Middle frontal gyrus (tissue), 1 donor: ENCODE measurements around the gene TAF4.
"Not testable (repeated sequence)": the region's sequence is repeated elsewhere in the genome, so short reads cannot be mapped to it uniquely, and the experiment has no call there.

ENCODE experiments used
- DNase-seq: peaks from one replicate; pipeline ENCODE4 v3.0.0-alpha.2; 2015; ENCODE audit warnings: low spot score; ENCODE audit errors: extremely low spot score

Gene TAF4

DNA sequence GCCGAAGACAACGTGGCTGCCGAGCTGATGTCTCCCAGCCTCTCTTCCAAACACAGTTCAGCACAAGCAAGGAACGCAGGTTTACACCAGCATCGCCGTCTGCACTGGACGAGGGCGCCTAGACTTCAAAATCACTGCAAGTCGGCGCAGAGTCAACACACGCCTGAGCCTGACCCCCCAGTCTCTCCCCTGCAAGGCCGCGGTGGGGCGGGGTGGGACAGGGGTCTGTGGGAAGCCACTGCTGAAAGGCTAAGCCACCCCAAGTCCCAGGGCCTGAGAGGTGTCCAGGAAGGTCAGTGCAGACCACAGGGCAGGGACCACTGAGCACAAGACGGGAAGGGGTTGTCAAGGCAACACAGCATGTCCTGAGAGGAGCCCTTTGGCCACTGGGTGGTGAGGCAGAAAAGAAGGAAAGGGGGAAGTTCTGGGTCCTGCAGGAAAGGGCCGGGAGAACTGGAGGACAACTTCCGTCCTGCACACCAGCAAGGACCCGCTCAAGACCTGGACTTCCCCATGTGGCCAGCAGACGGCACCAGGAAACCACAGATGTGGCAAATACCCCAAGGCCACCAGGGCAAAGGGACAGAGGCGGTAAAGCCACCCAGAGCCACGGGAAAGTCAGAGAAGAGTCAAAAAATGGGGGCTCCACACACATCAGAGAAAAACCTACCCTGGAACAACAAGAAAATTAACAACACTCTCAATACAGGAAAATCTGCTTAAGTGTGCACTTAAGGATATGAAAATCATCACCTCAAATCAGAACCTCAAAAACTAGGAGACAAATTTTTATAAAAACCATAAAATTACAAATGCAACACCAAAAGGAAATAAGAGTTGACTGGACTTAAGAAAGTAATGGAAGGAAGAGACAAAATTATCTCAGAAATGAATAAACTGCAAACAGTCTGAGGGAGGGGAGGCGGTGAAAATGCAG is 84.8 kb downstream of the TAF4 start:
- DNase-seq: no peak

DNA sequence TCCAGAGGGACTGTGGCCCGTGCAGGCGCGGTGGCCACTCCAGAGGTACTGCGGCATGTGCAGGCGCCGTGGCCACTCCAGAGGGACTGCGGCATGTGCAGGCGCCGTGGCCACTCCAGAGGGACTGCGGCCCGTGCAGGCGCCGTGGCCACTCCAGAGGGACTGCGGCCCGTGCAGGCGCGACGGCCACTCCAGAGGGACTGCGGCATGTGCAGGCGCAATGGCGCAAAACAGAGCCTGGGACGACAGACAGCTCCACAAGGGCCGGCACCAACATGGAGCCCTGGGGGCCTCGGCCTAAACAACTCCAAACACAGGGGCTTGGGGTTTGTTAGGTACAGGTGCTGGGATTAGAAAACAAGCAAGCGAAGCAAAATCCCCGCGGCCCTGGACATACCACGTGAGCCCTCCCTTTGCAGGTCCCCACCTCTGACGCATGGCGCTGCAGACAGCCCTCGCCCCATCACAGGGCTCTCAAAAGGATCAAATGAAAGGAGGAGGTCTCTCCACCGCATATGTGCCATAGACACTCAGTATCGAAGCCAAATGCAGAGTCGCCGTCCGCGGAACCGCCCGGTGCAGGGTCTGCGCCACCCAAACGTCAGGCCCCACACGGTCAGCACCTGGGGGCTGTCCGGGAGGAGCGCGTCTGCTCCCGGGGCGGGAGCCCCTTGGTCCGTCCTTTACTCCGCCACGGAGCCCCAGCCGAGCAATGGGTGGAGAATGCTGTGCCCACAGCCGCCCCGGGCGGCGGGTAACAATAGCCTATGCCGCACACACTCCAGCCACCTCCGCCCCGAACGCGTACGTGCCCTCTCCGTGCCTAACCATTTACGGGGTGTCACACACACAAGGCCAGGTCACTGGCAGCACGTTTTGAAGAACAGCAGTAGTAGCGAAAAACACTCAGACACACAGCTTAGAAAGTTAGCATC is 85.7 kb downstream of the TAF4 start:
- DNase-seq: no peak

DNA sequence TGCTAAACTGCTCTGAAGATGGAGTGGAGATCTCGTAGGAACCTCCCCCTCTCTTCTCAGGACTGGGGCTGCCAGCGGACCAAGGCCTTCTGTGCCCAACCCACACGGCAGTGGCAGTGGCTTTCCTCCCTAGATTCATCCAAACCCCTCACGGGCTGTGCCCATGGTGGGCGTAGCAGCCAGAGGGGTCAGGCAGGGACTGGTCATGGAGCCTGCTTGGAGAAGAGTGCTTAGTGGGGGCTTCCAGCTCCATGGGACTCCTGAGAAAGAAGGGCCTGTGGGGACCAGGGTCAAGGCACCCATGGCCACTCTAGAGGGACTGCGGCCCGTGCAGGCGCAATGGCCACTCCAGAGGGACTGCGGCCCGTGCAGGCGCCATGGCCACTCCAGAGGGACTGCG is 86.6 kb downstream of the TAF4 start:
- no peak for DNase-seq

DNA sequence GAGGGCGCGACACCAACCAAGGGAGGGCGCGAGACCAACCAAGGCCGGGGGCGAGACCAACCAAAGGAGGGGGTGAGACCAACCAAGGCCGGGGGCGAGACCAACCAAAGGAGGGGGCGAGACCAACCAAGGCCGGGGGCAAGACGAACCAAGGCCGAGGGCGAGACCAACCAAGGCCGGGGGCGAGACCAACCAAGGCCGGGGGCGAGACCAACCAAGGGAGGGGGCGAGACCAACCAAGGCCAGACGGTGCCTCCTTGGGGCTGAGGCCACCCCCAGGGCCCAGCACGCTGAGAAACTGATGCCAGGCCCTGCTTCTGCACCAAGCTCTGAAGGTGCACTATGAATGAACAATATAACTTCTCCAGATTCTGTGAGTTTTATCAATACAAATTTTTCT is 87.2 kb downstream of the TAF4 start:
- no peak for DNase-seq

DNA sequence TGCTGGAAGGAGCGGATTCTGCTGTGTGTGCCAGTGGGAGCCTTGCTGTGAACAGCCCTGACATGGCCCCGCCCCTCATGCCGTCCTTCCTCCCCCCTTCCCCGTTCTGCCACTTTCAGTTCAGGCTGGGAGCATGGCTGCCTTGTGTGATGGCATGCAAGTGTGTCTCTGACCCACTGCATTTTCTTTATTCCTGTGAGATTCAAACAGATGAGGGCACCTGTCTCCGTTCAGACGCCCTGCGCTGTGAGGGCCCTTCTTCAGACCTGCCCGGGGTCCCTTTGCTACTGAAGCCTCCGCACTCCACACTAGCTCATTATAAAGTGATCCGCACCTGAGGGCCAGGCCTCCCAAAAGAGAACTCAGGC is 88.3 kb downstream of the TAF4 start:
- no peak for DNase-seq

DNA sequence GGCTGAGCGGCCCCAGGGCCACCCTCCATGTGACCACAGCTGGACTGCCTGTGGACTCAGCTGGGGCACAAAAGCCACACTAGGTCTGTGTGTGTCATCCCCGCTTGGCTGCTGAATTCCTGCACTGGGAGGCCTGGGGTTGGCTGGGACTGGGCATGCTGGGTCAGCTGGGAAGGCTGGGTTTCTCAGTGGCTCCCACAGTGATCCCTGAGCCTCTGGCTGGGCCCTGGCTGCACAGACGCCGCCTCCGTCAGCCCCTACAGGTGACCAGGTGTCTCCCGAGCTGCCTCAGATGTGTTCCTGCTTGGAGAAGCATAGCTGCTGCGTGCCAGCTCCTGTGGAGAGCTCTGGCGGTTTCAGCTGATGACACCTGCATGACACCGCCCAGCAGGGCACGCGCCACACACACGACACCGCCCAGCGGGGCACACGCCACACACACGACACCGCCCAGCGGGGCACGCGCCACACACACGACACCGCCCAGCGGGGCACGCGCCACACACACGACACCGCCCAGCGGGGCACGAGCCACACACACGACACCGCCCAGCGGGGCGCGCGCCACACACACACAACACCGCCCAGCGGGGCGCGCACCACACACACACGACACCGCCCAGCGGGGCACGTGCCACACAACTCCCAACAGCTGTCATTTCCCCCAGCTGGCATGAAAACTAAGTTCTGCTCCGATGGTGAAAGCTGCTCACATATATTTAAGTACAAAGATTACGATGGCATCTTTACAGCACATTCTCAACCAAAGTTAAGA is 88.8 kb downstream of the TAF4 start:
- DNase-seq: no peak

DNA sequence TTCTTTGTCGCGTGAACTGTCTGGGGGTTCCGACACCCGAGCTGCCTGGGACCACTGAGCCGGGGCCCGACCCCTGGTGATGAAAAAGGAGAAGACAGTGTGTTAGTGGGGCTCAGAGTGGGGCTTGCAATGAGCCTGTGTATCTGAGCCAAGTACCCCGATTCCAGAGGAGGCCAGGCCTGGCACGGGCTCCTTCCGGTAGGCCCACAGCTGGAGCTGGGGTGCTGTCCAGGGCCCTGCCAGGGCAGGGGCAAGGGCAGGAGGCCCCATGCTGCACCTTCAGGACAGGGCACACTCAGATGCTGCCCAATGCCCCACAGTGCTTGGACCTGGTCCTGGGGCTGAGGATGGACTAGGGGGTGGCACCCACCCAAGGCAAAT is 89.4 kb downstream of the TAF4 start:
- no peak for DNase-seq

DNA sequence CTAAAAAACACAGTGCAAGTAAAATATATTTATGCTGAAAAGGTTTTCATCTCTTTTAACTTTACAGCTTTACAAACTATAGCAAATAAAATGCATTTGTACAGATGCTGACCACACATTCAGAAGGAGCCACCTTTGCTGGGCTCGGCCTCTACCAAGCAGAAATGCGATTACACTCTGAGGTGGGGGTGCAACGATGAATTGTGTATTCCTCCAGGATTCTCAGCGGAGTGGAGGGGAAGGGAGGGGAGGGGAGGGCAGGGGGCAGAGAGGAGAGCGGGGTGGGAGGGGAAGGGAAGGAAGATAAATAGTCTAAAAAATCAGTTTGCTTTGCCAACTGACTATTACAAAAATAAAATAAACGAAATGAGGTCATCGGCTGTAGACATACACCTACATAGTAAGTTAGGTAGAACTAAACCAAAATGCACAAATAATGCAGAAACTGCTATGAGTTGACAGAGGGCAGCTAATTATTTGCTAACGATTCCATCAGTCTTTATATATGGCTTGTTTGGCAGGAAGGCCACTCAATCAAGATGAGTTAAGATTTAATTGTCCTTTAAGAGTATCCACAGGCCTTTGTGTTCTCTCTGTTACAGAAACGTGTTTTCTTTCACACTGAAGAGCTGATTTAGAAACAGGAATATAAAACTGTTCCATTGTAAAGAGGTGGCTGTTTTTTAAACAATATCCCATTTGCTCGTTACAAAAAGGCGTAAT is 90.1 kb downstream of the TAF4 start:
- DNase-seq: no peak

DNA sequence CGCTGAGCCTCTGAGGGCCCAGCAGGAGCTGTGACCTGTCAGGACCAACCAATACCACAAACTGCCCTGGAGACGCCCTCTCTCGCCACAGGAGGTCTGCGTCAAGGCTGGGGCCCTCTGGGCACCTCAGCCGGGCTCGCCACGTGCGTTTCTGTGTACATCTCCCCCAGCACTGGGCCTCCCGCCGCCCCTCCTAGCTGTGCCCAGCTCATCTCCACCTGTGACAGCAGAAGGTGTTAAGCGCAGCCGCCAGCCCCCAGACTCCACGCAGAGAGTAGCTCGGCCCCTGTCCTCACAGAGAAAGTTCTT is 91.4 kb downstream of the TAF4 start:
- DNase-seq: no peak

DNA sequence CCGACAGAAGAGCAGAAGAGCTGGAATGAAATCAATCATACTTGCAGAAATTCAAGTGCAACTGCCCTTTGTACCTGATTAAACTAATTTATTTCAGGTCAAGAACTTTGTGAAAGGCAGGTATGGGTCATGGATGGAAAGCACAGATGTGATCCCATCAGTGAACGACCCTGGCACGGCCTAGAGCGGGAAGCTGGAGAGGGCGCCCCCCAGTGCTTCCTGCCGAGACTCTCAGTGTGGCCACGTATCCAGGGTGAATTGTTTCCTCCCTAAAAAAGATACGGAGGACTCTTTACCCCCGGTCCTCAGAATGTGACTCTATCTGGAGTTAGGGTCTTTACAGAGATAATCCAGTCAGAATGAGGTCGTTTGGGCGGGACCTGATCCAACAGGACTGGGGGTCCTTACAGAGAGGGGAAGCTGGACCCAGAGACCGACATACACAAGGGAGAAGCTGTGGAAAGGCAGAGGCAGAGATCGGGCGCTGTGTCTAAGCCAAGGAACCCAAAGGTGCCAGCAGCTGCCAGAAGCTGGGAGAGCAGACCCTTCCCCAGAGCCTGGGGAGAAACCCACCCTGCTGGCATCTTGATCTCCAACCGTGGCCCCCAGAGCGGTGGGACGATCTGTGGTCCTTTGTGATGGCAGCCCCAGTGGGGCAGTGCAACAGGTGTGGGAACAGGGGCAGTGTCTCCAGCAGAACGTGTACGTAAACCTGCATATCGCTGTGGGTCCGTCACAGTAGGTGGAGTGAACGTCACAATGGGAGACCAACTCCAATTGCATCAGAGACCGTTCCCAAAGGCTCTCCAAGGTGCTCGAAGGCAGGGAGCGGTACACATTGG is 91.9 kb downstream of the TAF4 start:
- no peak for DNase-seq

DNA sequence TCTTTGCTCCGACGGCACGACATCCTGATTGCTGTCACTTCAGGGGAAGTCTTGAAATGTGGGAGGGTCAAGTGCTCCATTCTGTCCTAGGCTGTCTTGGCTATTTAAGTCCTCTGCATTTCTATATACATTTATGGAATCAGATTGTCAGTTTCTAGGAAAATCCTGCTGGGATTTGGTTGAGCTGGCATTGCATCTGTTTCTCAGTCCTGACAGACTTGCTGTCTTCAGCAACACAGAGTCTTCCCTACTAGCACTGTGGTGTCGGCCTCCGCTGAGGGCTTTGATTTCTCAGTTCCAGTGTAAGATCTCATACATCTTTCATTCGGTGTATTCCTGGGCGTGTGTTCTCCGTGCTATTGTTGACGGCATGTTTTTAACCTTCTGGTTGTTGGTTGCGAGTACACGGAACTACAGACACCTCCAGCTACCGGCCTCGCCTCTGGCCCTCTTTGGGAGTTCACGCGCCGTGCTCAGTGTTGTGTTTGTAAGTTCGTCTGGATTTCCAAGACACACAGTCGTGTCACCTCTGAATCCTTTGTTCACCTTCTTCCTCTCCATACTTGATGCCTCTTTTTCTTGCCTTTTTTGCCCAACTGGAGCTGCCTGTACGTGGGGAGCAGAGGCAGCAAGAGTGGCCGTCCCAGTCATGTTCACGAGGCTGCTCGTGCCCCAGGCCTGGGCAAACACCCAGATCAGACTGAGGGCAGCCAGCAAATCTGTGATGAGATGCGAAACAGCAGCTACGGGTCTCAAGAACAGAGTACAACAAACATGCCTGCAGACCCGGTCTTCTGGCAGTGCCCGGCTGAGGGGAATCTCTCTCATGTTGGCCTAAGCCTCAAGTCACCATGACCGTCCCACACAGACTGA is 92.8 kb downstream of the TAF4 start:
- DNase-seq: no peak

DNA sequence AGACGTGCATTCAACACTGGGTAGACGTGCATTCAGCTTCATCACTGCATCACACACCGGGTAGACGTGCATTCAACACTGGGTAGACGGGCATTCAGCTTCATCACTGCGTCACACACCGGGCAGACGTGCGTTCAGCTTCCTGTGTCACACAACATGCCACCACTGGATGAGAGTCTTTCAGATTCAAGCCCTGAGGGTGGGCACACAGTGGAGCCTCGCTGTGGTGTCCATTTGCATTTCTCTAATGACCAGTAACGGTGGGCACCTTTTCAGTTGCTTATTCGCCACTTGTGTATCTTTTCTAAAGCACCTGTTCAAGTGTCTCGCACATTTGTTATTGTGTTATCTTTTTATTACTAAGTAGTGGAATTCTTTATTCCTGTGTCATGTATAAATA is 94.1 kb downstream of the TAF4 start:
- DNase-seq: not testable (repeated sequence)

DNA sequence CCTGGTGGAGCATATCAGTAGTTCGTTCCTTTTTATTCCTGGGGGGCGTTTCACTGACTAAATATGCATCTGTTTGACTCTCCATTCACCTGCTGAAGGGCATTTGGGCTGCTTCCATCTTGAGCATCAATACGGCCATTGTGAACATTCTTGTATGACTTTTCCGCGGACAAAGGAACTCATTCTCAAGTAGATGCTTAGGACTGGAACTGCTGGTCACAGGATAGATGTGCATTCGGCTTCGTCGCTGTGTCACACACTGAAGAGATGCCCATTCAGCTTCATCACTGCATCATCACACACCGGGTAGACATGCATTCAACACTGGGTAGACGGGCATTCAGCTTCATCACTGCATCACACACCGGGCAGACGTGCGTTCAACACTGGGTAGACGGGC is 95.3 kb downstream of the TAF4 start:
- DNase-seq: no peak

DNA sequence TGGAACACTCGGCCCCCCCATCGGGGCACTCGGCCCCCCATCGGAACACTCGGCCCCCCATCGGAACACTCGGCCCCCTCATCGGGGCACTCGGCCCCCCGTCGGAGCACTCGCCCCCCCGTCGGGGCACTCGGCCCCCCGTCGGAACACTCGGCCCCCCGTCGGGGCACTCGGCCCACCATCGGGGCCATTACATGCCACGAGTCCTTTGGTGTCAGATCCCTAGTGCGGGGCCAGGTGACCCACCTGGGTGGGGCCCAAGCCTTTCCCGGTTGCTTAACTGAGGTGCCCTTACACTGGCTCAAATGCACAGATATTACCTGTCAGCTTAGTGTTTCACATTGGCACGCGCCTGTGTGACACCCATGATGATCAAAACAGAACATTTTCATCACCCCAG is 95.9 kb downstream of the TAF4 start:
- DNase-seq: no peak

DNA sequence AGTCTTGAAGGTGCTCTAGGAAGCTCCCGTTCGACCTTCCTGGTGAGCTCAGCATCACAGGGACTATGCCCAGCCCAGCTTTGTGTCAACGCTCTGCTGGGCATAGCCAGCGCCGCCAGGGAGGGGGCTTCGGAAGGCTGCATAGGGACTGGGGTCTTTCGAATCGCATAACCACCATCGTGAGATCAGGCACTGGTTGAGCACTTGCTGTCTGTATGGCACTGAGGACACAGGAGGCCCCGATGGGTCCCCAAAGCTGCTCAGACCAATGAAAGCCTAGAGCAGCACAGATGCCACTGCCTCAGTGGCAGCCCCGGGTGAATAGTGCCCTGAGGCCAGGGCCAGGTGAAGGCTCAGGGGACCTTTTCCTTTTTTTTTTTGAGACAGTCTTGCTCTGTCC is 96.7 kb downstream of the TAF4 start:
- DNase-seq: no peak

DNA sequence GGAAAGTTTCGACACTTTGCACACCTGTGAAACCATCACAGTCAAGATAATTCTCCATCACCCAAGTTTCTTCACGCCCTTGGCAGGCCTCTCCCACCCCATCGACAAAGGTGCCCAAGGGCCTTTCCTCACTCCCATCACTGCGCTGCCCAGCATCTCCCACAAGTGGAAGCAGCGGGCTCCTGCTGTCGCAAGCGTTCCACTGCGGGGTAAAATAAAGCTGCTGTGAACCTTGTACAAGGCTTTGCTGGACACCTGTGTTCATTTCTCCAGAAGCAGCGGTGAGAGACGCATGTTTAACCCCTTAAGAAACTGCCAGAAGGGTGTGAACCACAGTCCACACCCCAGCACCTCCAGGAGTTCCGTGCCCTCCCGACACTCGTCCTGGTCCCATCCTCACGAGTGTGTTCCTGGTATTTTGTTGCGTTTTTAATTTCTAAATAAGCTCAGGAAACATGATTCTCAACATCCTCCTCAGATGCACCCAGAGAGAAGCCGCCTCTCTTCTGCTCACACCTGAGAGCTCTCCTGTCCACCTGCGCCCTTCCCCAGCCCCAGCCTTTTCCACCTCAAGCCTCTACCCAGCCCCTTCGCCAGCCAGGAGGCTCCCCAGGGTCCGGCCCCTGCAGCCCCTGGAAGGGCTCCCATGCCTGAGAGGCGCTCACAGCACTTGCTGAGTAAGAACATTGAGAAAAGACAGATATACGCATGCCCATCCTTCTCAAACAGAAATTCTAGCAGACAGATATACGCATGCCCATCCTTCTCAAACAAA is 97.5 kb downstream of the TAF4 start:
- DNase-seq: no peak

DNA sequence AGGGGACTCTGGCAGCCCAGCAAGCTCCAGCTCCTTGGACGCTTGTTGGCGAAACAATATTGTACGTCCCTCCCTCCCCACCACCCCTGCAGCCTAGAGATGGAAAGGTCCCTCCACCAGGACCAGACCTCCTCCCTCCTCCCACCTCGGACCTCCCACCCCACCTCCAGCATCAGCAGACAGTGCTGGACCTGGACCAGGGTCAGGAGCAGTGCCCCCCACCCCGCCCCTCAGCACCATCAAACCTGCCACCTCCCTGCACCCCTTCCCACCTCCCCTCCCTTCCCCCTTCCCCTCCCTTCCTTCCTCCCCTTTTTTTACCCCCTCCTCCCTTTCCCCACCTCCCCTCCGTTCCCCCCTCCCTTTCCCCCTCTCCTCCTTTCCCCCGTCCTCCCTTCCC is 98.4 kb downstream of the TAF4 start:
- no peak for DNase-seq

DNA sequence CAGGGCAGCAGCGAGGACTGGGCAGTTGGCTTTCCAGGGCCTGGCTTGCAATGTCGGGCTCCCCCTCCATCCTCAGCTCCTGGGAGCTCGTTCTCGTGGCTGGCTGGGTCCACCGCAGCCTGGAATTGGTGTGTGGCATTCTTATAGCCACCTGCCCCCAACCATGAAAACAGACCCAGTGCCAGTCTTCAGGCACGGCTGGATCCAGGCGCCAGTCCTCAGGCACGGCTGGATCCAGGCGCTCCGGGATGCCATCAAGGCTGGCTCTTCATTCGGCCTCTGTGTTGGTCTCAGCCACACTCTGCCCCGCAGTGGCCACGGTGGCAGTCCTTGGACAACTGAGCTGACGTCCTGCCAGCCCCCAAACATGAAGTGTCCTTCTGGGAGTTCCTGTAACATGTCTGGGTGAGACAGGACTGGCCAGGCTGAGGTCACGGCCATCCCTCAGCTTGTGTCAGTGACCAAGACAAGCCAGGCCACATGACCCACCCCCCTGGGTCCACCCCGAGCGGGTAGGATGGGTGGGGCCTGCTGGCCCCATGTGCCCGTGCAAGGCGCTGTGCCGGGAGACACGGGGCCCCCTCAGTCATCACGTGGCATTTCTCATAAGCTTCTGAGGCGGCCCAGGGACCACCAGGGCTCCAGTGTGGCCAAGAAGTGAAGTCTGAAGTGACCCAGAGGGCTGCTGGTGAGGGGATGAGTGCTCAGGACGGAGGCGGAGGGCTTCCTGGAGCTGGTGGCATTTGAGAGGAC is 99.0 kb downstream of the TAF4 start:
- no peak for DNase-seq
